Fibroblast of skin of right quadriceps (primary cell): ENCODE data around the gene MAP3K10.
A peak's percentile ranks its signal among the peaks of the same experiment; 100 is the strongest.
"Not testable (repeated sequence)": the region's sequence is repeated elsewhere in the genome, so short reads cannot be mapped to it uniquely, and the experiment has no call there.

ENCODE experiments used
- DNase-seq: peaks from one replicate; pipeline ENCODE4 v3.0.0-alpha.2; 2013

MAP3K10 gene

DNA sequence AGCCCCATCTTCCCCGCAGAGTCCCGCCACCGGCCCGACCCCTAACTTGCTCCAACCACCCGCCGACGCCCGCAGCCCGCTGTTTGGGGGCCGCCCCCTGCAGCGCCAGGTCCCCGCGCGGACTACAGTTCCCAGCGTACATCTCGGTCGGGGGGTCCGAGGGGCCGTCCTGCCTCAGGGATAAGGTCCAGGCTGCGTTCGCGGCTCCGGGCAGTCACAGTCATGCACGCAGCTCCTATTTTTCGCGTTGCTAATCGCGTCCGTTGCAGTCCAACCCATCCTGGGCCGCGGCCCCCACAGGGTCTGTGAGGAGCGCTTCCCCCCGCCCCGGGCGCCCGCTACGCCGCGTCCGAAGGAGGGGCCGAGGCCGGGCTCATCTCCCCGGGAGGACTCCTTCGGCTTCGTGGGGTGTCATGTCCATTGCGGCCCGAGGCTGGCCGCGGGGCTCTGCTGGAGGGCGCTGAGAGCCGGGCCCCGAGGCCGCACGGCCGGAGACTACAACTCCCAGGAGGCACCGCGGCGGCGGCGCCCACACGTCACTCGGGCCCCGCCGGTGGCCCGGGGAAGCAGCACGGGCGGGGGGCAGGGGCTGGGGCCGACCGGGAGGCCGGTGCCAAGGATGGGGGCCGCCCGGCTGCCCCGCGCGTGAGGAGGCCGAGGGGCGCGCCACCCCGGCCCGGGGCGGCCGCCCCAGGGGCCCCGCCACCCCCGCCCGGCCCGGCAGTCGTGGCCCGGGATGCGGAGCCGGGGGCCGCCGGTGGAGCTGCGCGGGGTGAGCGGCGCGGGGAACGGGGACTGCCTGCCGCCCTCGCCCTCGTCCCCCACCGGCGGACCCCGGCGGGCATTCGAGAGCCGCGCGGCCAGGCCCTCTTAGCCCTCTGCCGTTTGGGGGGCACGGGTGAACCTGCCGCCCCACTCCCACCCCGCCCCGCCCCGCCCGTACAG, at the start of gene MAP3K10:
Gene MAP3K10, plus strand, starts transcription at position 536 of the 945 bp plus-strand sequence. CDS start 606 bp downstream, outside the sequence.
- DNase-seq = peak; percentile 75

DNA sequence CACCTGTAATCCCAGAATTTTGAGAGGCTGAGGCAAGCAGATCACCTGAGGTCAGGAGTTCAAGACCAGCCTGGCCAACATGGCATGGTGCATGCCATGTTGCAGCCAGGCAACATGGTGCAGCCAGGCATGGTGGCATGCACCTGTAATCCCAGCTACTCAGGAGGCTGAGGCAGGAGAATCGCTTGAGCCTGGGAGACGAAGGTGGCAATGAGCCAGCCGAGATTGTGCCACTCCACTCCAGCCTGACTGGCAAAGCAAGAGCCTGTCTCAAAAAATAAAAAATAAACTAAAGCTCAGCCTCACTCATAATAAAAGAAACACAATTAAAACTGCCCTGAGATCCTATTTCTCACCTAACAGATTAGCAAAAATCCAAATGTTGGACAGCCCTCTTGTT, 49.7 kb upstream of the MAP3K10 start:
- DNase-seq = no peak

DNA sequence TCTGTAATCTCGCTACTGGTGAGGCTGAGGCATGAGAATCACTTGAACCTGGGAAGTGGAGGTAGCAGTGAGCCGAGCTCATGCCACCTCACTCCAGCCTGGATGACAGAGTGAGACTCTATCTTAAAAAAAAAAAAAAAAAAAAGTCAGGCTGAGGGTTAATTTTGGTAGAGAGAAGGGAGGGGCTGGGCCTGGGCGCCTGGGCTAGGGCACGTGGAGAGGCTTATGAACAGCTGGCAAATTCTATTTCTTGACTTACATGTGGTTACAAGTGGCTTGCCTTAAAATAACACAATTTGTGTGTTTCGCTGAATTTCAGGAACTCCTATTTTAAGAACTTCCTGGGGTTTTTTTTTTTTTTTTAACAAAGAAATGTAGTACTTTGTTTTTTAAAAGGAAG, 47.6 kb upstream of the MAP3K10 start:
- no peak for DNase-seq

DNA sequence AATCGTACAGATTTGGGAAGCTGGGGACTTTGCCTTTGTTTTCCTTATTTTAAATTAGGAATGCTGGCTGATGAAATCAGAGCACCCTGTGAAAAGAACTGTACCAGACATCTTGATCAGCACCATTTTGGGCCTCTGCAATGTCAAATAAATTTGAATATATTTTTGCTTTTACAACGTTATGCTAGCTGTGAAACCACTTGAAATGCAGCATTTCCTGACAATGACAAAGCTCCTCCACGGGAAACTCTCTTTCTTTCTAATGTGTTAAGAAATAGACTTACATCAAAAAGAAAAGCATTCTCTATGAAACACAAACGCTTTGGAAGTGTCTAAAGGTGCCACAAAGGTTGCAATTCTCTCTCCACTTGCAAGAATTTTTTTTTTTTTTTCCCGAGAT, 47.1 kb upstream of the MAP3K10 start:
- DNase-seq = no peak

DNA sequence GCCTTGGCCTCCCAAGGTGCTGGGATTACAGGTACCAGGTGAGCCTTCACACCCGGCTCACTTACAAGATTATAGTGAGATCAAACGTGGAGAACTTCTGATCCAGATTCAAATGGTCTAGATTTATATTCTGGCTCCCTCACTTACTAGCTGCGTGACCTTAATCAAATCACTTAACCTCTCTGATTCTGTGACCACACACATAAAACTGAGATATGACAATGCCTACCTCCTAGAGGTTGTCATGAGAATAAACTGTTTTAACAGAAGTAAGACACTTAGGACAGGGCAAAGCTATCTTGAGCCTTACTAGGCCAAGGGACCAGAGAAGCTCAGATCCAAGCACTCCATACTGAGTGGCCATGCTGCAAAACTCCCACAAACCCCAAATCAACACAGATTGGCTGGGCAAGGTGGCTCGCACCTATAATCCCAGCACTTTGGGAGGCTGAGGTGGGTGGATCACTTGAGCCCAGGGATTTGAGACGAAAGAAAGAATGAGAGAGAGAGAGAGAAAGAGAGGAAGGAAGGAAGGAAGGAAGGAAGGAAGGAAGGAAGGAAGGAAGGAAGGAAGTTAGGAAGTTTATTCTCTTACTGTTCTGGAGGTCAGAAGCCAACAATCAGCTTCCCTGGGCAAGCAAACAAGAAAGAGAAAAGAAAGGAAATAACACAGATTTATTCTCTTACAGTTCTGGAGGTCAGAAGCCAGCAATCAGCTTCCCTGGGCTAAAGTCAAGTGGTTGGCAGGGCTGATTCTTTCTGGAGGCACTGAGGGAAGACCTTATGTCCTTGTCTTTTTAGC, 46.1 kb upstream of the MAP3K10 start:
- DNase-seq = no peak

DNA sequence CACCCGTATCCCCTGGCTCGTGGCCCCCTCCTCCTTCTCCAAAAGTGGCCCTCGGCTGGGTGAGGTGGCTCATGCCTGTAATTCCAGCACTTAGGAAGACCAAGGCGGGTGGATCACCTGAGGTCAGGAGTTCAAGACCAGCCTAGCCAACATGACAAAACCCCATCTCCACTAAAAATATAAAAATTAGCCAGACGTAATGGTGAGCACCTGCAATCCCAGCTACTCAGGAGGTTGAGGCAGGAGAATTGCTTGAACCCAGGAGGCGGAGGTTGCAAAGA, 45.5 kb upstream of the MAP3K10 start:
- not testable (repeated sequence) for DNase-seq

DNA sequence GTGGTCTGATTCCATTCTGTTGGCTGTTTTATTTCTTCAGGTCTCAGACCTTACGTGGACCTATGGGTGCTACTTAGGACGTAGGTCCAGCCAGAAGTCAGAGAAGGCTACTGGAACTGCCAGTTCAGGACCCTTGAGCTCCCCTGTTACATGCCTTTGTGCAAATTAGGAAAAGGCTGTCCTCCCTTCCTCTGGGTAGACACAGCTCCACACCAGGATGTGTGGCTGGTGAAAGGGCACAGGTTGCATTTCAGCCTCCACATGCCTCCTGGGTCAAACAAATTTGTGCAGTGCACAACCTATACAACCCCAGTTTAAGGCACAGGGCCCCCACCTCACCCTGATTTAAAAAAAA, 43.9 kb upstream of the MAP3K10 start:
- DNase-seq = no peak

DNA sequence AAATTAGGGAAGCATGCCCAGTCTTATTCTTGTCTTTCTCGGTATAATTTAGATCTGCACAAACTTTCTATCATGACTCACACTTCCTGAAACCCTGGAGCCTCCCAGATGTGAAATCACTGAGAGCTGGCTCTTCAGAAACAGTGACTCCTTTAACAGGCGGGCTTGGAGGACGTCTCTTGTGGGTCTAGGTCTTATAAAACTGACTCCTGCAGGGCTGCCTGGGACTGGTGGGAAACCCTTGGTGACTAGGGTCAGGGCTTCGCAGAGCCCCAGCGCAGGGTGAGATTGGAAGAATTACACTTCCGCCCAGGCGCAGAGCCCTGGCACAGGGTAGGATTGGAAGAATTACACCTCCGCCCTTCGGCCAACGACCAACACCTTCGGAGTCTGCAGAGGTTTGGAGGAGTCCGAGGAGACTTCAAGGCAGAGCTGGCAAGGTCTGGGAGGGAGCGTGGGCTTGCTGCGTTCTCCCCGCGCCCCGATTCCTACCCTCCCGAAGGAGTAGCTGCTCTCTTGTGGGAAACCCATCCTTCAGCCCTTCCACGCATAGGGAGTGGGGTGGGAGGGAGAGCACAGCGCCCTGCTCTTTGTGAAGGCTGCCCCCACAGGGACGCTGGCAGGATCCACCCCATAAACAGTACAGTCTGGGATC, 43.4 kb upstream of the MAP3K10 start:
- peak; percentile 80 for DNase-seq

DNA sequence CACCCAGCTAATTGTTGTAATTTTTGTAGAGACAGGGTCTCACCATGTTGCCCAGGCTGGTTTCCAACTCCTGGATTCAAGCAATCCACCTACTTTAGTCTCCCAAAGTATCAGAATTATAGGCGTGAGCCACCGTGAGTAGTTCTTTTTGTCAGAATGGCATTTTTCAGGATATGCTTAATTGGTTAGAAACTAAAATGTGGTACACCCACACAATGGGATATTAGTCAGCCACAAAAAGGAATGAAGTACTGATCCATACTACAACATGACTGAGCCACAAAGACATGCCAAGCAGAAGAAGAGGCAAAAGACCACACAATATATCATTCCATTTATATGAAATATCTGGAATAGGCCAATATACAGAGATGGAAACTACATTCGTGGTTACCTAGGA, 41.7 kb upstream of the MAP3K10 start:
- DNase-seq = no peak

DNA sequence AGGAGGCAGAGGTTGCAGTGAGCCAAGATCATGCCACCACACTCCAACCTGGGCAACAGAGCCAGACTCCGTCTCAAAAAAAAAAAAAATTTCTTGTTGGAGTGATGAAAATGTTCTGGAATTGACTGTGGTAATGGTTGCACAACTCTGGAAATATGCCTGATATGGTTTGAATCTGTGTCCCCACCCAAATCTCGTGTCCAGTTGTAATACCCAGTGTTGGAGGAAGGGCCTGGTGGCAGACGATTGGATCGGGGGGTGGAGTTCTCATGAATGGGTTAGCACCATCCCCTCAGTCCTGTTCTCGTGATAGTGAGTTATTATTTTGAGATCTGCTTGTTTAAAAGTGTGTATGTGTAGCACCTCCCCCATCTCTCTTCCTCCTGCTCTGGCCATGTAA, 41.1 kb upstream of the MAP3K10 start:
- DNase-seq = peak; percentile 16

DNA sequence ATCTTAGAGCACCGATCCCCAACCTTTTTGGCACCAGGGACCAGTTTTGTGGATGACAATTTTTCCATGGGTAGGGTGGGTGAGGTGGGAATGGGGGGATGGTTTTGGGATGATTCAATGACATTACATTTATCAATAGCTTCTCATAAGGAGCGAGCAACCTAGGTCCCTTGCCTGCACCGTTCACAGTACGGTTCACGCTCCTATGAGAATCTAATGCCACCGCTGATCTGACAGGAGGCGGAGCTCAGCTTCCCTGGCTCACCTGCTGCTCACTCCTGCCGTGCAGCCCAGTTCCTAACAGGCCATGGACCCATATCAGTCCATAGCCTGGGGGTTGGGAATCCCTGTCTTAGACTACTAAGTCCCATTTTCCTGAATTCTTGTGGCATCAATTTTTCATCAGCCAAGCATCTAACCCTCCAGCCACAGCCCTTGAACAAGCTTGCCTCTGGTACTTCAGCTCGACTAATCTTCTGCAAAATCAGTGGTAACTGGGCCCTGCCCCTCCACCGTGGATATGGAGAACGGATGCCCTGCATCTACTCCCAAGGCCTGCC, 37.0 kb upstream of the MAP3K10 start:
- DNase-seq = no peak

DNA sequence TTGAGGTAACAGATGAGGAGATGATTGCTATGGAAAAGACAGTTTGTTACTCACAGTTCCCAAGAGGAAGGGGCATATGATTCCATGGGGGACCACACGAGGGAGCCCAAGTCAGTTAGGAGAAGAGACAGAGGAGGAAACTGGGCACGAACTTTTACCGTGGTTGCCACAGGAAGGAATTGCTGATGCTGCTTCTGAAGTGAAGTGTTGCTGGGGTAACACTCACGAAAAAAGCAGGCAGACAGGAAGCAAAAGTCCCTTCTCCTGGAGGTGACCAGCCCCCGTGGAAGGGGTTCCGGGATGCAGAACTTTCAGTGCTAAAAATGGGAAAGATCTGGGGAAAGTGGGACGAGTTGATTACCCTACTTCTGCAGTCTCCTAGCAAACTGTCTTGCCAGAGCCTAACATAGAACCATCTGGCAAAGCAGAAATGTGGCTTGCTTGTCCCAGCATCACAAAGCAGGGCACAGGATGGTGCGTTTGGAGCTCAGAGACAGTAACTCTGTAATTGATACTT, 35.4 kb upstream of the MAP3K10 start:
- no peak for DNase-seq

DNA sequence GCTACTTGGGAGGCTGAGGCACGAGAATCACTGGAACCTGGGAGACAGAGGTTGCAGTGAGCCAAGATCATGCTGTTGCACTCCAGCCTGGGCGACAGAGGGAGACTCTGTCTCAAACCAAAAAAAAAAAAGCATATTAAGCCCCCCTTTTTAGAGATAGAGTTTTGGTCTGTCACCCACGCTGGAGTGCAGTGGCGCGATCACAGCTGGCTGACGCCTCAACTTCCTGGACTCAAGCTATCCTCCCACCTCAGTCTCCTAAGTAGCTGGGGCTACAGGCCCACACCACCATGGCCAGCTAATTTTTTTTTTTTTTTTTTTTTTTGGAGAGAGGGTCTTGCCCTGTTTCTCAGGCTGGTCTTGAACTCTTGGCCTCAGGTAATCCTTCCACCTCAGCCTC, 34.2 kb upstream of the MAP3K10 start:
- DNase-seq = no peak

DNA sequence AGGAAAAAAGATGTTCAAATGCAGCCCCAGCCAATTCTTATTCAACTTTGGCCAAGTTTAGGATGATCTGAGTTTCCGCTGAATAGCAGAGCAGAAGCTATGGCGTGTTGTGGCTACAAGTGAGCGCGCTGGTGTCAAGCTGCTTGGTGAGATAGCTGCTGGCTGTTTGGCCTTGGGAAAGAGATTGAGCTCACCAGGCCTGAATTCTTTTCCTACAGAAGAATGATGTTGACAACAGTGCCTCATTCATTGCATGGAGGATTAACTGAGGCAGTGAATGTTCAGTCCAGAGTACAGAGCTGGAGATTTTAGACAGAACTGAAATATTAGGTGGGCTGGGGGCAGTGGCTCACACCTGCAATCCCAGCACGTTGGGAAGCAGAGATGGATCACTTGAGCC, 31.5 kb upstream of the MAP3K10 start:
- DNase-seq = no peak

DNA sequence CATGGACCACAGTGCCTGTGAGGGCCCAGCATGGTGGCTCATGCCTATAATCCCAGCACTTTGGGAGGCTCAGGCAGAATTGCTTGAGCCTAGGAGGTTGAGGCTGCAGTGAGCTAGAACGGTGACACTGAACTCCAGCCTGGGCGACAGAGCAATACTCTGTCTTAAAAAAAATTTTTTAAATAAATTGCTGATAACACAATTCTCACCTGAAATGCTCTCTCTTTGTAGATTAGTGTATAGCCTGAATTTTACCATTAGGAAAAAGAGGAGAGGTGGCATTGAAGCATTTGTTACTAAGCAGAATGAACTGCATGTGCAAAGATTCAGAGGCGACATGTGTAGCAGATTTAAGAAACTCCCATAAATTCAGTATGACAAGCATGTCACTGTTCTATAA, 29.1 kb upstream of the MAP3K10 start:
- no peak for DNase-seq

DNA sequence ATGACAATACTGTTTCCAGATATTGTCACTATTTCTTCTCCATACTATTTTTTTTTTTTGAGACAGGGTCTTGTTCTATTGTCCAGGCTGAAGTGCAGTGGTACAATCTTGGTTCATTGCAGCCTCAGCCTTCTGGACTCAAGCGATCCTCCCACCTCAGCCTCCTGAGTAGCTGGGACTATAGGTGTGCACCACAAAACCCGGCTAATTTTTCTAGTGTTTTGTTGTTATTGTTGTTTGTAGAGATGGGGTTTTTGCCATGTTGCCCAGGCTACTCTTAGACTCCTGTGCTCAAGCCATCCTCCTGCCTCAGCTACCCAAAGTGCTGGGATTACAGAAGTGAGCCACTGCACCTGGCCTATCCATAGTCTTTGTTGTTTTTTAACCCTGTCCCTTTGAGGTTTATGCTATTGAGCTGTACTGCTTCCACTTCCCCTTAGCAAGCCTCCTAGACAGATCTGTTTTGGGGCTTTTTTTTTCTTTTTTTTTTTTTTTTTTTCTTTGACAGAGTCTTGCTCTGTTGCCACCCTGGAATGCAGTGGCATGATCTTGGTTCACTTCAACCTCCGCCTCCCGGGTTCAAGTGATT, 27.6 kb upstream of the MAP3K10 start:
- DNase-seq = no peak

DNA sequence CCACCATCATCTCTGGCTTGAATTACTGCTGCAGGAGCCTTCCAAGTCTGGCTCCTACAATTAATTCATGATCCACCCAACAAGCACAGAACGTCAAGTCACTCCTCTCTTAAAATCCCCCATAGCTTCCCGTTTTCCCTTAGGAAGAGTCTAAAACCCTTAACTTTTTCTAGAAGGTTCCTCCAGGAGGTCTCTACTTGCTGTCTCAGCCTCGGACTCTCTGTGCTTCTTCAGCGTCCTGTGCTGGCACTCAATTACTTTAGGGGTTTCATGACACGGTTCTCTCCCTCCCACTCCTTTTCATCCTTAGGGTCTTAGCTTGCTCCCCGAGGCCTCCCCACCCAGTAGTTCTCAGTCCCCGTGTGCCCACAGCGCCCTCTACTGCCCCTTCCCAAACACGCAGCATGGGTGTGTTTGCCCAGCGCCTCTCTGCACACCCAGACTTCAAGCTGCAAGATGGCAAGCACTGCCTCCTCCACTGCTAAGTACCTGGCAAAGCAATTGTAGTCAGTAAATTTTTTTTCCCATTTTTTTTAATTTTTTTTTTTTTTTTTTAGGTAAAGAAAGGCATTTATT, 25.8 kb upstream of the MAP3K10 start:
- peak; percentile 32 for DNase-seq

DNA sequence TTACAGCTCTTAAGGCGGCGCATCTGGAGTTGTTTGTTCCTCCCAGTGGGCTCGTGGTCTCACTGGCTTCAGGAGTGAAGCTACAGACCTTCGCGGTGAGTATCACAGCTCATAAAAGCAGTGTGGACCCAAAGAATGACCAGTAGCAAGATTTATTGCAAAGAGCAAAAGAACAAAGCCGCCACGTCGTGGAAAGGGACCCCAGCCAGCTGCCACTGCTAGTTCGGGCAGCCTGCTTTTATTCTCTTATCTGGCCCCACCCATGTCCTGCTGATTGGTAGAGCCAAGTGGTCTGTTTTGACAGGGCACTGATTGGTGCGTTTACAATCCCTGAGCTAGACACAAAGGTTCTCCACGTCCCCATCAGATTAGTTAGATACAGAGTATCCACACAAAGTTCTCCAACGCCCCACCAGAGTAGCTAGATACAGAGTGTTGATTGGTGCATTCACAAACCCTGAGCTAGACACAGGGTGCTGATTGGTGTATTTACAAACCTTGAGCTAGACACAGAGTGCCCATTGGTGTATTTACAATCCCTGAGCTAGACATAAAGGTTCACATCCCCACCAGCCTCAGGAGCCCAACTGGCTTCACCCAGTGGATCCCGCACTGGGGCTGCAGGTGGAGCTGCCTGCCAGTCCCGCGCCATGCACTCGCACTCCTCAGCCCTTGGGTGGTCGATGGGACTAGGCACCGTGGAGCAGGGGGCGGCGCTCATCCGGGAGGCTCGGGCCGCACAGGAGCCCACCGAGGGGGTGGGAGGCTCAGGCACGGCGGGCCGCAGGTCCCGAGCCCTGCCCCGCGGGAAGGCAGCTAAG, 21.5 kb upstream of the MAP3K10 start:
- not testable (repeated sequence) for DNase-seq

DNA sequence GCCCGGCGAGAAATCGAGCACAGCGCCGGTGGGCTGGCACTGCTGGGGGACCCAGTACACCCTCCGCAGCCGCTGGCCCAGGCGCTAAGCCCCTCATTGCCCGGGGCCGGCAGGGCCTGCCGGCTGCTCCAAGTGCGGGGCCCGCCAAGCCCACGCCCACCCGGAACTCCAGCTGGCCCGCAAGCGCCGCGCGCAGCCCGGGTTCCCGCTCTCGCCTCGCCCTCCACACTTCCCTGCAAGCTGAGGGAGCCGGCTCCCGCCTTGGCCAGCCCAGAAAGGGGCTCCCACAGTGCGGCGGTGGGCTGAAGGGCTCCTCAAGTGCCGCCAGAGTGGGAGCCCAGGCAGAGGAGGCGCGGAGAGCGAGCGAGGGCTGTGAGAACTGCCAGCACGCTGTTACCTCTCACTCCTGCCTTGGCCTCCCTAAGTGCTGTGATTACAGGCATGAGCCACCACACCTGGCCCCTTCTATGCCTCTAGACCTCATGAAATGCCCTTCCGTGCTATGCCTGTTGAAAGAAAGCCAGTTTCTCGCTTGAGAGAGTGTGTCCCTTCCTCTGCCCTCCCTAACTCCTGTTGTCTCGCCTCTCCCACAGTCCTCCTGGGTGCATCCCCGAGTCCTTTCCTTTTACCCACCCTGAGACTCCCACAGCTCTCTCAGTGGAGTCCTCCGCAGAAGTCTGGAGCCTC, 20.8 kb upstream of the MAP3K10 start:
- DNase-seq = not testable (repeated sequence)

DNA sequence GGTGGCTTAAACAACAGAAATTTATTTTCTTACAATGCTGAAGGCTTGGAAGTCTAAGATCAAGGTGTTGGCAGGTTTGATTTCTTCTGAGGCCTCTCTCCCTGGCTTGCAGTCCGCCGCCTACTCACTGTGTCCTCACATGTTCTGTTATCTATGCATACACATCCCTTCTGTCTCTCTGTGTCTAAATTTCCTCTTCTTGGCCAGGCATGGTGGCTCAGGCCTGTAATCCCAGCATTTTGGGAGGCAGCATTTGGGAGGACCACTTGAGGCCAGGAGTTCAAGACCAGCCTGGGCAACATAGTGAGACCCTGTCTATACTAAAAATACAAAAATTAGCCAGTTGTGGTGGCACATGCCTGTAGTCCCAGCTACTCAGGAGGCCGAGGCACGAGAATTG, 19.9 kb upstream of the MAP3K10 start:
- not testable (repeated sequence) for DNase-seq

DNA sequence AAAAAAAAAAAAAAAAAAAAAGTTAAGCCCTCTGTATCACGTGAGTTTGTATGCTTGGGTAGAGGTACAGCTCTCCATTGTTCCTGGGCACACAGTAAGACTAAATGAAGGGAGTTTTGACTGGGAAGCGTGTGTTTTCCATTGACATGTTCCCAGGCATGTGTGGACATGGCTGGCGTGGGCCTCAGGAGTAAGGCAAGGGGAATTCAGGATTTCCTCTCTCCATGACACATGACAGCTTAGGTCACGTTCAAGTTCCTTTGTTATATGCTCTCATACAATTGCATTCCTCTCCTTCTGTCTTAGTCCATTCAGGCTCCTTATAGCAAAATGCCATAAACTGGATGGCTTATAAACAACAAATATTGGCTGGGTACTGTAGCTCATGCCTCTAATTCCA, 17.1 kb upstream of the MAP3K10 start:
- no peak for DNase-seq
